Vagina (tissue), 2 donors: Measurements from ENCODE around the gene DDB1. TPM values are rescaled to one million over a fixed set of nuclear protein-coding genes. Genes with fewer than 3 reads are reported as not detected.

Experiments
- DNase-seq, 2 donors: peaks; one replicate each; pipeline ENCODE4 v3.0.0-alpha.2; 2017; ENCODE audit errors: extremely low spot score in 2 of 2
- H3K27ac ChIP-seq: fragments of 200-600 bp; sonication (generic); one replicate; pipeline ENCODE4 v1.5.1; 2019
- H3K27me3 ChIP-seq: fragments of 200-600 bp; sonication (generic); one replicate; pipeline ENCODE4 v1.5.1; 2019
- H3K36me3 ChIP-seq, 2 donors: fragments of 200-600 bp; sonication (generic); one replicate each; pipeline ENCODE4 v1.5.1; 2017 to 2019
- H3K4me1 ChIP-seq: fragments of 200-600 bp; sonication (generic); one replicate; pipeline ENCODE4 v1.5.1; 2019
- H3K4me3 ChIP-seq, 2 donors: fragments of 200-600 bp; sonication (generic); 1 replicate in 1 of 2; 2 replicates in 1 of 2; pipeline ENCODE4 v1.5.1; 2016 to 2019
- H3K9me3 ChIP-seq: fragments of 200-600 bp; sonication (generic); one replicate; pipeline ENCODE4 v1.5.1; 2019
- CTCF ChIP-seq, 3 experiments: fragments of 450-650 bp in 2 of 3; fragments of 200-600 bp in 1 of 3; sonication (generic) in 1 of 3; IDR thresholded peaks; one replicate each; pipeline ENCODE4 v1.5.1; 2017 to 2019; ENCODE audit warnings: antibody characterized with exemption in 3 of 3, mild to moderate bottlenecking in 2 of 3, moderate library complexity in 2 of 3
- POLR2A ChIP-seq, 2 donors: fragments of 450-650 bp; IDR thresholded peaks; one replicate each; pipeline ENCODE4 v1.6.1; 2017; ENCODE audit warnings: antibody characterized with exemption in 2 of 2, mild to moderate bottlenecking in 2 of 2, moderate library complexity in 2 of 2
- POLR2AphosphoS5 ChIP-seq, 2 donors: sonication (generic); formaldehyde crosslinking; IDR thresholded peaks; one replicate each; pipeline ENCODE4 v1.9.0; 2017; ENCODE audit warnings: antibody characterized with exemption in 2 of 2, mild to moderate bottlenecking in 2 of 2, low read depth in 1 of 2; ENCODE audit not compliant: insufficient read depth in 1 of 2
- intact Hi-C: fragments of 100-400 bp; cut with DNase I; formaldehyde crosslinking; loops from one replicate; pipeline ENCODE4 v1.15.1; 2023
- total RNA-seq: library from RNA; depleted of rRNA; stranded (reverse); fragments of >200 nt; gene quantifications from one replicate; pipeline ENCODE4 v1.2.3, GENCODE V29; 2016

The DDB1 gene
- total RNA-seq, 1 donor from 2014 or later: 132 TPM

GRCh38 chr11:61375761-61376108, 42.8 kb upstream of the DDB1 start:
- H3K27ac ChIP-seq: no peak overlapping the region
- no peak for TF ChIP-seq POLR2AphosphoS5 (IDR thresholded peaks at IDR 0.05; ENCODE audit: insufficient read depth in 1 of 2, low read depth in 1 of 2)
- no peak for TF ChIP-seq POLR2A (IDR thresholded peaks at IDR 0.05)
- TF ChIP-seq CTCF (IDR thresholded peaks at IDR 0.05): no peak
- H3K9me3 ChIP-seq: no peaks in the 10 kb centered on the region
- H3K36me3 ChIP-seq: no peaks in the 10 kb centered on the region
- no peak for DNase-seq
- intact Hi-C loops: no loop called here
- H3K27me3 ChIP-seq: no peaks in the 10 kb centered on the region
- H3K4me3 ChIP-seq: no peak overlapping the region
- peaks cover 35% of the 10 kb centered on the region for H3K4me1 ChIP-seq

- no peaks in the 10 kb centered on the region for H3K27me3 ChIP-seq
- TF ChIP-seq CTCF (IDR thresholded peaks at IDR 0.05): no peak
- no peak for TF ChIP-seq POLR2A (IDR thresholded peaks at IDR 0.05)
- TF ChIP-seq POLR2AphosphoS5 (IDR thresholded peaks at IDR 0.05; ENCODE audit: insufficient read depth in 1 of 2, low read depth in 1 of 2): no peak
- intact Hi-C loops: no loop called here
- H3K27ac ChIP-seq: no peak overlapping the region
- DNase-seq: no peak
- H3K36me3 ChIP-seq: peaks cover 0 to 17% of the 10 kb centered on the region in 2 donors
- peaks cover 41% of the 10 kb centered on the region for H3K4me1 ChIP-seq
- no peaks in the 10 kb centered on the region for H3K9me3 ChIP-seq
- H3K4me3 ChIP-seq: no peak overlapping the region
These were observed 39.9 kb upstream of the DDB1 start for GRCh38 chr11:61372659-61373420.

- no peak for DNase-seq
- H3K4me1 ChIP-seq: peaks cover 27% of the 10 kb centered on the region
- no peaks in the 10 kb centered on the region for H3K27me3 ChIP-seq
- H3K36me3 ChIP-seq: peaks cover 0 to 37% of the 10 kb centered on the region in 2 donors
- peak overlapping the region; percentile 68 for H3K27ac ChIP-seq
- H3K9me3 ChIP-seq: no peaks in the 10 kb centered on the region
- intact Hi-C loops: no loop called here
- TF ChIP-seq POLR2A (IDR thresholded peaks at IDR 0.05) (no peak), POLR2AphosphoS5 (IDR thresholded peaks at IDR 0.05; ENCODE audit: insufficient read depth in 1 of 2, low read depth in 1 of 2) (no peak), CTCF (IDR thresholded peaks at IDR 0.05) (no peak)
- no peak overlapping the region for H3K4me3 ChIP-seq
These were observed 37.6 kb upstream of the DDB1 start for GRCh38 chr11:61370349-61371005.

GRCh38 chr11:61369372-61370348, 36.8 kb upstream of the DDB1 start:
- H3K4me3 ChIP-seq: no peak overlapping the region
- H3K9me3 ChIP-seq: no peaks in the 10 kb centered on the region
- intact Hi-C loops: no loop called here
- peaks cover 0 to 46% of the 10 kb centered on the region in 2 donors for H3K36me3 ChIP-seq
- H3K4me1 ChIP-seq: peaks cover 23% of the 10 kb centered on the region
- H3K27ac ChIP-seq: peak overlapping the region; percentile 68
- no peaks in the 10 kb centered on the region for H3K27me3 ChIP-seq
- TF ChIP-seq POLR2A (IDR thresholded peaks at IDR 0.05) (no peak), CTCF (IDR thresholded peaks at IDR 0.05) (no peak), POLR2AphosphoS5 (IDR thresholded peaks at IDR 0.05; ENCODE audit: insufficient read depth in 1 of 2, low read depth in 1 of 2) (peak; percentile 66 to 77)
- DNase-seq: no peak
